HEK293 (cell line): ENCODE data around the gene ACAD8.

Experiments
- CTCF ChIA-PET: fragments of 350-600 bp; formaldehyde crosslinking; extraction: SDS; loops from one replicate; lab custom pipeline; 2021; ENCODE audit warnings: antibody characterized with exemption; lab: Yijun Ruan, JAX
- POLR2A ChIA-PET: fragments of 300-600 bp; formaldehyde crosslinking; extraction: SDS; loops from one replicate; lab custom pipeline; 2020; ENCODE audit warnings: antibody characterized with exemption, inconsistent platforms; lab: Yijun Ruan, JAX
- H3K27ac ChIP-seq: fragments of 200-500 bp; sonication (Bioruptor generic); 2 replicates; pipeline ENCODE4 v1.5.1; 2014; ENCODE audit warnings: low read depth, low read length, control low read depth, inconsistent platforms; ENCODE audit errors: extremely low read depth
- H3K36me3 ChIP-seq, 2 experiments: fragments of 200-500 bp in 1 of 2; sonication (Bioruptor generic) in 1 of 2; 1 replicate in 1 of 2; 2 replicates in 1 of 2; pipeline ENCODE4 v1.5.1; 2014 to 2017; ENCODE audit warnings: inconsistent platforms in 2 of 2, low read length in 2 of 2; ENCODE audit not compliant: control insufficient read depth in 2 of 2, insufficient read depth in 1 of 2
- H3K4me1 ChIP-seq: fragments of 200-500 bp; sonication (Bioruptor generic); 2 replicates; pipeline ENCODE4 v1.5.1; 2014; ENCODE audit warnings: mild to moderate bottlenecking, low read length, inconsistent platforms; ENCODE audit not compliant: control insufficient read depth, insufficient read depth
- H3K4me3 ChIP-seq: 2 replicates; pipeline ENCODE4 v1.5.1; 2011; ENCODE audit warnings: low read depth, mild to moderate bottlenecking, control low read depth, low read length, moderate library complexity
- H3K9me3 ChIP-seq: fragments of 200-500 bp; sonication (Bioruptor generic); 2 replicates; pipeline ENCODE4 v1.5.1; 2014; ENCODE audit warnings: low read depth, low read length, inconsistent platforms; ENCODE audit not compliant: control insufficient read depth, insufficient read depth
- KLF1 ChIP-seq: fragments of 450-650 bp; formaldehyde crosslinking; IDR thresholded peaks from 2 replicates; pipeline ENCODE4 v1.5.1; 2016; ENCODE audit warnings: missing biosample characterization, missing genetic modification characterization
- KLF17 ChIP-seq: fragments of 450-650 bp; formaldehyde crosslinking; IDR thresholded peaks from 2 replicates; pipeline ENCODE4 v1.5.1; 2016; ENCODE audit warnings: missing biosample characterization, missing genetic modification characterization
- KLF9 ChIP-seq: fragments of 450-650 bp; formaldehyde crosslinking; IDR thresholded peaks from 2 replicates; pipeline ENCODE4 v1.5.1; 2016; ENCODE audit warnings: missing biosample characterization, missing genetic modification characterization, low read depth
- REPIN1 ChIP-seq: fragments of 450-650 bp; formaldehyde crosslinking; IDR thresholded peaks from 2 replicates; pipeline ENCODE4 v1.5.1; 2017; ENCODE audit warnings: missing biosample characterization, missing genetic modification characterization, low read depth
- SETDB1 ChIP-seq: IDR thresholded peaks from one replicate; pipeline ENCODE4 v1.6.1; 2017; ENCODE audit warnings: mild to moderate bottlenecking, low read length, moderate library complexity, mixed read lengths; ENCODE audit not compliant: insufficient read length
- TRIM28 ChIP-seq: IDR thresholded peaks from 2 replicates; pipeline ENCODE4 v1.6.1; 2011; ENCODE audit warnings: low read length, control low read depth, borderline replicate concordance
- ZBTB10 ChIP-seq: fragments of 450-650 bp; formaldehyde crosslinking; IDR thresholded peaks from 2 replicates; pipeline ENCODE4 v1.5.1; 2016; ENCODE audit warnings: missing biosample characterization, missing genetic modification characterization
- ZNF121 ChIP-seq: fragments of 450-650 bp; formaldehyde crosslinking; IDR thresholded peaks from 2 replicates; pipeline ENCODE4 v1.5.1; 2016; ENCODE audit warnings: missing biosample characterization, missing genetic modification characterization
- ZNF140 ChIP-seq: fragments of 450-650 bp; formaldehyde crosslinking; IDR thresholded peaks from 2 replicates; pipeline ENCODE4 v1.5.1; 2016; ENCODE audit warnings: missing biosample characterization, missing genetic modification characterization
- ZNF174 ChIP-seq: fragments of 450-650 bp; formaldehyde crosslinking; IDR thresholded peaks from 2 replicates; pipeline ENCODE4 v1.5.0; 2017; ENCODE audit warnings: missing biosample characterization, mild to moderate bottlenecking, missing genetic modification characterization
- ZNF175 ChIP-seq: fragments of 450-650 bp; formaldehyde crosslinking; IDR thresholded peaks from 2 replicates; pipeline ENCODE4 v1.5.1; 2016; ENCODE audit warnings: missing biosample characterization, missing genetic modification characterization
- ZNF221 ChIP-seq: fragments of 450-650 bp; formaldehyde crosslinking; IDR thresholded peaks from 2 replicates; pipeline ENCODE4 v1.5.1; 2017; ENCODE audit warnings: missing biosample characterization, missing genetic modification characterization, borderline replicate concordance
- ZNF248 ChIP-seq: fragments of 450-650 bp; formaldehyde crosslinking; IDR thresholded peaks from 2 replicates; pipeline ENCODE4 v1.5.1; 2017; ENCODE audit warnings: missing biosample characterization, missing genetic modification characterization
- ZNF311 ChIP-seq: fragments of 450-650 bp; formaldehyde crosslinking; IDR thresholded peaks from 2 replicates; pipeline ENCODE4 v1.5.1; 2017; ENCODE audit warnings: missing biosample characterization, missing genetic modification characterization, borderline replicate concordance
- ZNF426 ChIP-seq: fragments of 450-650 bp; formaldehyde crosslinking; IDR thresholded peaks from 2 replicates; pipeline ENCODE4 v1.5.1; 2017; ENCODE audit warnings: missing biosample characterization, missing genetic modification characterization, mild to moderate bottlenecking, inconsistent platforms, moderate library complexity
- ZNF530 ChIP-seq: fragments of 450-650 bp; formaldehyde crosslinking; IDR thresholded peaks from 2 replicates; pipeline ENCODE4 v1.5.1; 2016; ENCODE audit warnings: low read depth, missing biosample characterization, missing genetic modification characterization
- ZNF791 ChIP-seq: fragments of 450-650 bp; formaldehyde crosslinking; IDR thresholded peaks from 2 replicates; pipeline ENCODE4 v1.5.1; 2016; ENCODE audit warnings: missing biosample characterization, missing genetic modification characterization
- ZNF837 ChIP-seq: fragments of 450-650 bp; formaldehyde crosslinking; IDR thresholded peaks from 2 replicates; pipeline ENCODE4 v1.5.1; 2016; ENCODE audit warnings: missing biosample characterization, missing genetic modification characterization
- TF ChIP-seq, protein P1 (sequence below): fragments of 450-650 bp; formaldehyde crosslinking; IDR thresholded peaks from 2 replicates; pipeline ENCODE4 v1.5.1; 2017; ENCODE audit warnings: missing biosample characterization, missing genetic modification characterization

ACAD8 gene

GRCh38 chr11:134312807-134313206 lies 59.4 kb downstream of the ACAD8 start:
- H3K9me3 ChIP-seq: no peaks in the 10 kb centered on the region
- POLR2A ChIA-PET: no interaction called here
- TF ChIP-seq TRIM28 (no peak), ZNF530 (tag by site-specific recombination) (no peak), SETDB1 (no peak), ZNF121 (tag by site-specific recombination) (no peak), ZNF248 (tag by site-specific recombination) (no peak), ZNF791 (tag by site-specific recombination) (no peak), ZNF174 (tag by site-specific recombination) (no peak), ZNF221 (no peak), KLF1 (tag by site-specific recombination) (no peak)
- no peaks in the 10 kb centered on the region for H3K4me1 ChIP-seq
- H3K36me3 ChIP-seq: no peaks in the 10 kb centered on the region
- H3K27ac ChIP-seq: no peak overlapping the region
- no peak overlapping the region for H3K4me3 ChIP-seq
- CTCF ChIA-PET: interaction anchor here (0.9 kb wide), 1 partner anchor 27 kb away, joined by 3 read pairs; no protein-coding TSS in a partner anchor

DNA sequence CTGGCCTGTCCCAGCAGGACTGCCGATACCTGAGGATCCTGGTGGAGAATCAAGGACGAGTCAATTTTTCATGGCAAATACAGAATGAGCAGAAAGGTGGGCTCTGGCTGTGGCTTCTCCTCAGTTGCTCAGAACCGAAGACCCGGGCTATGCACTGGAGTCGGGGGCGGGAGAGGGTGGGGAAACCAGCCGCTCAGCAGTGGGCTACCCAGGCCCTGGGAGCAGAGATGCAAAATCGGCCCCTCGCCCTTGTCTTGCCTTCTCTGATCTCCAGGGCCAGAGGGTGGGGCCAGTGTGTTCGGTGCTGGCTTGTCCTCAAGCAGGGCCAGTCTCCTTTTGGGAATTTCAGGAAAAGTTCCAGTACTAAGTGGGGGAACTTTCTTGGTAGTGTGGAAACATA lies 60.0 kb downstream of the ACAD8 start:
- no peak overlapping the region for H3K27ac ChIP-seq
- no peaks in the 10 kb centered on the region for H3K36me3 ChIP-seq
- no peaks in the 10 kb centered on the region for H3K4me1 ChIP-seq
- H3K9me3 ChIP-seq: no peaks in the 10 kb centered on the region
- POLR2A ChIA-PET: no interaction called here
- no peak overlapping the region for H3K4me3 ChIP-seq
- no peak for TF ChIP-seq ZNF837 (tag by site-specific recombination)
- CTCF ChIA-PET: interaction anchor here (0.9 kb wide), 1 partner anchor 28 kb away, joined by 3 read pairs; no protein-coding TSS in a partner anchor

DNA sequence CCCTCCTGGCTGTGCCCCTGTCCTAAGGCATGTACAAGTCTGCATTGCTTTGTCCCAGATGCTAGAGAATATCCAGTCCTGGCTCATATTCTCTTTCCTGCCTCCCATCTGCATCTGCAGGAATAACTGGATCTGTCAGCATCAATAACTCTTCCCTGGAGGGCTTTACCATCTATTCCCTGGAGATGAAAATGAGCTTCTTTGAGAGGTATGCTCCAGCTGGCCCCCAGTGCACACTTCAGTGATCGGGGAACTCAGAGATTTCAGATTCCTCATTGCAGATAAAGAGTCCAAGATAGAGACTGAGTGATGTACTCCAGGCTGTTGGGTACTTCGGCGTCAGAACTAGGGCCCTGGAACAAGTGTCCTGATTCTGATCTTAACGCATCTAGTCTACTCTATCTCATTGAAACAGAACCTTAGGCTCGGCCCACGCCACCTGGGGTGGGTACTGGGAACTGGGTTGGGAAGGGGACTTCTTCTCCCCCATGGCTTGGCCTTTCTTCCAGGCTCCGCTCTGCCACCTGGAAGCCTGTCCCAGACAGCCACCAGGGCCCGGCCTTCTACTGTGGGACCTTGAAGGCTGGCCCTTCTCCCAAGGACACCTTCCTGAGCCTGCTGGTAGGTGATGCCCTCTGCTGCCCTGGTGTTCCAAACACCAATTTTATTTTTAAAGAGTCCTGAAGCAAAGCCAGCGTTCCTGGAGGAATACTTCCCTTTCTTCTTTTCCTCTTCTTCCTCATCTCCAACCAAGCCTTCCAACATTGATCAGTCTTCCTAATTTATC lies 60.6 kb downstream of the ACAD8 start:
- Histone ChIP-seq H3K27ac (no peak overlapping the region), H3K4me3 (no peak overlapping the region), H3K9me3 (no peaks in the 10 kb centered on the region), H3K36me3 (no peaks in the 10 kb centered on the region), H3K4me1 (no peaks in the 10 kb centered on the region)
- ChIA-PET POLR2A (no interaction called here), CTCF (interaction anchor here (0.9 kb wide), 1 partner anchor 29 kb away, joined by 3 read pairs; no protein-coding TSS in a partner anchor)
- TF ChIP-seq ZNF175 (tag by site-specific recombination): no peak
- no peak for TF ChIP-seq REPIN1 (tag by site-specific recombination)
- TF ChIP-seq ZNF837 (tag by site-specific recombination): no peak
- TF ChIP-seq ZNF426 (tag by site-specific recombination): no peak
- TF ChIP-seq KLF17 (tag by site-specific recombination): no peak
- TF ChIP-seq ZBTB10 (tag by site-specific recombination): no peak
- TF ChIP-seq ZNF311 (tag by site-specific recombination): no peak
- TF ChIP-seq, protein P1, sequence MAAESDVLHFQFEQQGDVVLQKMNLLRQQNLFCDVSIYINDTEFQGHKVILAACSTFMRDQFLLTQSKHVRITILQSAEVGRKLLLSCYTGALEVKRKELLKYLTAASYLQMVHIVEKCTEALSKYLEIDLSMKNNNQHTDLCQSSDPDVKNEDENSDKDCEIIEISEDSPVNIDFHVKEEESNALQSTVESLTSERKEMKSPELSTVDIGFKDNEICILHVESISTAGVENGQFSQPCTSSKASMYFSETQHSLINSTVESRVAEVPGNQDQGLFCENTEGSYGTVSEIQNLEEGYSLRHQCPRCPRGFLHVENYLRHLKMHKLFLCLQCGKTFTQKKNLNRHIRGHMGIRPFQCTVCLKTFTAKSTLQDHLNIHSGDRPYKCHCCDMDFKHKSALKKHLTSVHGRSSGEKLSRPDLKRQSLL (tag by site-specific recombination): no peak
- no peak for TF ChIP-seq ZNF140 (tag by site-specific recombination)
- no peak for TF ChIP-seq ZNF791 (tag by site-specific recombination)
- TF ChIP-seq KLF9: no peak
